AG10803 (cell line): ENCODE results near the gene AHI1.
A peak's percentile ranks its signal among the peaks of the same experiment; 100 is the strongest.

Experiments used
- DNase-seq: peaks from one replicate; pipeline ENCODE4 v3.0.0; 2010; ENCODE audit warnings: low read depth
- H3K4me3 ChIP-seq: 2 replicates; pipeline ENCODE4 v1.5.1; 2011; ENCODE audit warnings: mild to moderate bottlenecking, low read length, control low read depth
- TF ChIP-seq, protein P1 (sequence below): conservative IDR thresholded peaks from 2 replicates; pipeline ENCODE4 v1.5.1; 2011; ENCODE audit warnings: mild to moderate bottlenecking, low read length, control low read depth, inconsistent platforms

The AHI1 gene

DNA sequence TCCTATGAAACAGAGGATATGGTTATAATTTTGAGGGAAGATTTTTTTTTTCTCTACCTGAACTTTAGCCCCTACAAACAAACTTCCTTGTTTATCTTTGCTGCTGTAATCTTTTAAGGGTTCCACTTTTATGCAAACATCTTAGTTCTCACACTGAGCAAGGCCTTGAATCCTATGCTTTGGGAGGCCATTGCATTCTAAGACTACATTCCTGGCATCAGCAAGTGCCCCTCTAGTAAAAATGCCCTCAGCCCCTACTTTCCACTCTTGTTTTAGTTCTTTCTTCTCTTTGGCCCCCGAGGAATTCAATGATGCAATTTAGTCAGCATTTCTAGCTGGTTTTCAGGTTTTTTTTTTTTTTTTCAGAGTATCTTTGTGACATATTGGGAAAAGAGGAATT, 8.1 kb upstream of the AHI1 start:
- DNase-seq = peak; percentile 17
- TF ChIP-seq, protein P1, sequence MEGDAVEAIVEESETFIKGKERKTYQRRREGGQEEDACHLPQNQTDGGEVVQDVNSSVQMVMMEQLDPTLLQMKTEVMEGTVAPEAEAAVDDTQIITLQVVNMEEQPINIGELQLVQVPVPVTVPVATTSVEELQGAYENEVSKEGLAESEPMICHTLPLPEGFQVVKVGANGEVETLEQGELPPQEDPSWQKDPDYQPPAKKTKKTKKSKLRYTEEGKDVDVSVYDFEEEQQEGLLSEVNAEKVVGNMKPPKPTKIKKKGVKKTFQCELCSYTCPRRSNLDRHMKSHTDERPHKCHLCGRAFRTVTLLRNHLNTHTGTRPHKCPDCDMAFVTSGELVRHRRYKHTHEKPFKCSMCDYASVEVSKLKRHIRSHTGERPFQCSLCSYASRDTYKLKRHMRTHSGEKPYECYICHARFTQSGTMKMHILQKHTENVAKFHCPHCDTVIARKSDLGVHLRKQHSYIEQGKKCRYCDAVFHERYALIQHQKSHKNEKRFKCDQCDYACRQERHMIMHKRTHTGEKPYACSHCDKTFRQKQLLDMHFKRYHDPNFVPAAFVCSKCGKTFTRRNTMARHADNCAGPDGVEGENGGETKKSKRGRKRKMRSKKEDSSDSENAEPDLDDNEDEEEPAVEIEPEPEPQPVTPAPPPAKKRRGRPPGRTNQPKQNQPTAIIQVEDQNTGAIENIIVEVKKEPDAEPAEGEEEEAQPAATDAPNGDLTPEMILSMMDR = no peak
- H3K4me3 ChIP-seq = no peak overlapping the region

DNA sequence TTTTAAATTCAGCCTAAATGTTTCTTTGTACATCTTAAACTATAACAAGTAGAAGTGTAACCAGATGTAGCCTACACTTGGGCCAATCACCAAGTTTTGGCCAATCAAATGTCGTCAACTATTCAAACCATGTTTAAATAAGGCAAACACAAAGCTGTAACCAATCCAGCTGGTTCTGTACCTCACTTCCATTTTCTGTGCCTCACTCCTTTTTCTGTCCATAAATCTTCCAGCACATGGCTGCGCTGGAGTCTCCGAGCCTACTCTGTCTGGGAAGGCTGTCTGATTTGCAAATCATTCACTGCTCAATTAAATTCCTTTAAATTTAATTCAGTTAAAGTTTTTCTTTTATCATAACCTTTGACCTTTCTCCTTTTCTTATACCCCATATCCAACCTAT, 7.7 kb upstream of the AHI1 start:
- no peak for DNase-seq
- TF ChIP-seq, protein P1 = no peak
- H3K4me3 ChIP-seq = no peak overlapping the region

DNA sequence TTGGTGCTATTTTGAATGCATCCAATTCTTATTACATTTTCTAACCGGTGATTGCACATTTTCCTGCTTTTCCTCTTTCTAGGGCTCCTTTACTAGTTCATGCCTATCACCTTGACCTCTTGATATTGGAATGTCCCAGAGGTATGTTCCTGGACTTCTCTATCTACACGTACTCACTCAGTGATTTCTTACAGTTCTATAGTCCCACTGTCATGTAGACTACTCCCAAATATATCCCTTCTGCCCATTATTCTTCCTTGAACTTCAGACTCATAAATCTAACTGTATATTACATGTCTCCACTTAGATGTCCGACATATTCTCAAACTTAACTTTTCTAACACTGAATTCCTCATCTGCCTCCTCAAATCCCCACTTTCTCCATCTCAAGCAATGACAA, 7.2 kb upstream of the AHI1 start:
- TF ChIP-seq, protein P1 = no peak
- DNase-seq = no peak
- H3K4me3 ChIP-seq = no peak overlapping the region

DNA sequence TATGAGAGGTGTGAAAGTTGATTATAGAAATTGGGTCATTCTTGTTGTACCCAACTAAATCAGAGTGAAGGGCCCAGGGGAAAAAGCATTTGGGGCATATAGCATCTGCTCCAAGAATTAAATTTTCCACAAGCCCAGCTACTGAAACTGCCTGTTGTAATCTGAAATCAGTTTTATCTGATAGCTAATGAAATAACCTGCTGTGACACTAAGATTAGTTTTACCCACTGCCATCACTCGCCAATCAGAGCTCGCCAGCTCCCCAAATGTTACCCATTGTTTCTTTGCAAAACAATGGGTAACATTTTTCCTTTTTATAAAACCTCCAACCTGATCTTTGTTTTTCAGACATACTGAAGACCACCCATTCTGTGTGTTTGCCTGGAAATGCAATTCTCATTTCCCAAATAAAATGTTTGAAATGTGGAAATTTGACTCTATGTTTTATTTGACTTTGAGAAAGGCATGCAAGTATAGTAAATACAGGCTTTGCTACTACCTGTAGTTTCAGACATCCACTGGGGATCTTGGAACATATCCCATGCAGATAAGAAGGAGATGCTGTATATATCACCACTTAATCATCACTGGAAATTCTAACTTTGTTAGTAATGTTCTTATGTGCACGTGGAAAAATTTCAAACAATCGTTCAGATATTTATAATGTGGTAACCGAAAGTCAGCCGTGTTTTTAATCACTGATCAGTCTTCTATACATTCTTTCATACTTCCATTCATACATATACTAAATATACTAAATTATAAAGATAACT, 6.3 kb upstream of the AHI1 start:
- DNase-seq = no peak
- TF ChIP-seq, protein P1 = no peak
- no peak overlapping the region for H3K4me3 ChIP-seq

DNA sequence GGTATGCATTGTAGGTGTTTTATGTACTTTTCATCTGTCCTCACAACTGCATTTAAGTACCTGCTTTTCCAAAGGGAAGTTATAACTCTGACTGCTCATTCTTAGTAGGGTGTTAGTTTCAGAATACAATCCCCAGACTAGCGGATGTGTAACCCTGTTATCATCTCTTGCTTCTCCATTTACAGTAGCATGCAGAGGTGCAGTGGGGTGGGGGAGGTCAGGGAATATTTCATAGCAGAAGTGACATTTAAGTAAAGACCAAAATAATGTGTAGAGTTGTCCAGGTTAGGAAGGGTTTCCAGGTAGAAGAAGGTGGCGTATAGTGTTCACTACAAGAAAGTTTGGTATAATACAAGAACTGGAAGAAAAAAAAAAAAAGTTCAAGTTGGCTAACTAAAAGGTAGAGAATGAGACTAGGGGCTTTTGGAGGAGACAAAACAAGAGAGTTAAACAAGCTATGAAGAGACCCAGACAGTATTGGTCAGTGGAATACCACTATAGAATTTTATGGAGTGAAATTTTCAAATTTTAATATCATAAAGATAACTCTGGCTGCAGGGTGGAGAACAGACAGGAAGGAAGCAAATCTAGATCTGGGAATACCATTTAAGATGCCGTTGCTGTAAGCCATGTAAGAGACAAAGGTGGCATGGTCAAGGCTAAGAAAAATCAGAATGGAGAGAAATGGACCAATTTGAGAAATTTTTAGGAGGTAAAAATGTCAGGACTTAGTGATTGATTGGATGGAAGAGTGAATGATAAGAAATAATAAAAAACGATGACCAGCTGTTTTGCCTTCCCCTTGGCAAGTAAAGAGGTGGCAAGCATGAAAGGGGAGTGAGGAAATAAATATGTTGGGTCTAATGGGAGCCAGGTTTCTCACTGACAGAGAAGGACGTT, 2.2 kb upstream of the AHI1 start:
- no peak overlapping the region for H3K4me3 ChIP-seq
- no peak for DNase-seq
- TF ChIP-seq, protein P1 = no peak

DNA sequence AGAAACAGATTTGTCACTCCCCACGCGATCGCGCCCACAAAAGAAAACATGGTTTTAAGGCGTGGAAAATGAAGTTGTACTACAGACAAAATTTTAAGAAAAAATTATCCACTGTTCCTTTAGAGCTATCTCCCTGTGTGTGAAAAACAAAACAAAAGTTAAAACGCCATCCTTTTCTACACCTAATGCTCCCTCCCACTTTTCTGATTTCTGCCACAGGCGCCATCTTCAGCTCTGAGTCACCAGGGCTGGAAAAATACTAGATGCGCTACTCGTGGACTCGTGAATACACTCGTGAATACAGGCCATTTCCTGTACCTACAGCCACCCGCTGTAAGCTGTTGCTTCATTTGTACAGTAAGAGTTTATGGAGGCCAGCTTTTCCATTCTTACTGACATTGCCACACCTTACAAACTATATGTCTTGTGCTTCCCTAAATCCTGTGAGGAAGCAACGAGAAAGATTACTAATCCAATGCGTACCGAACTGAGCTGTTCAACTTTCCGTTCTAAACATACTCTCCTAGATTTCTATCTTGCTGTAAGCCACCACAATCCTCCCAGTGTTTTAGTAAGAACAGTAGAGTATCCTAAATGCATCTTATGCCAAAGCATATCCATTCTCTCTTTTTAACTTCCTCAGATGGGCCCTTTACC, 773 bp upstream of the AHI1 start:
- DNase-seq = peak; percentile 90
- TF ChIP-seq, protein P1 = no peak
- H3K4me3 ChIP-seq = peak overlapping the region; percentile 73
